GM23248 (cell line): ENCODE results near the gene SAPCD2.

Source experiments
- EZH2 ChIP-seq: fragments of 200-600 bp; sonication (generic); IDR thresholded peaks from 2 replicates; pipeline ENCODE4 v1.6.1; 2018; ENCODE audit warnings: antibody characterized with exemption, mild to moderate bottlenecking; ENCODE audit not compliant: insufficient read depth, poor library complexity, severe bottlenecking
- EZH2phosphoT487 ChIP-seq: fragments of 200-600 bp; sonication (generic); IDR thresholded peaks from 2 replicates; pipeline ENCODE4 v1.6.1; 2018; ENCODE audit warnings: antibody characterized with exemption, moderate library complexity, mild to moderate bottlenecking, low read depth; ENCODE audit not compliant: insufficient read depth

DNA sequence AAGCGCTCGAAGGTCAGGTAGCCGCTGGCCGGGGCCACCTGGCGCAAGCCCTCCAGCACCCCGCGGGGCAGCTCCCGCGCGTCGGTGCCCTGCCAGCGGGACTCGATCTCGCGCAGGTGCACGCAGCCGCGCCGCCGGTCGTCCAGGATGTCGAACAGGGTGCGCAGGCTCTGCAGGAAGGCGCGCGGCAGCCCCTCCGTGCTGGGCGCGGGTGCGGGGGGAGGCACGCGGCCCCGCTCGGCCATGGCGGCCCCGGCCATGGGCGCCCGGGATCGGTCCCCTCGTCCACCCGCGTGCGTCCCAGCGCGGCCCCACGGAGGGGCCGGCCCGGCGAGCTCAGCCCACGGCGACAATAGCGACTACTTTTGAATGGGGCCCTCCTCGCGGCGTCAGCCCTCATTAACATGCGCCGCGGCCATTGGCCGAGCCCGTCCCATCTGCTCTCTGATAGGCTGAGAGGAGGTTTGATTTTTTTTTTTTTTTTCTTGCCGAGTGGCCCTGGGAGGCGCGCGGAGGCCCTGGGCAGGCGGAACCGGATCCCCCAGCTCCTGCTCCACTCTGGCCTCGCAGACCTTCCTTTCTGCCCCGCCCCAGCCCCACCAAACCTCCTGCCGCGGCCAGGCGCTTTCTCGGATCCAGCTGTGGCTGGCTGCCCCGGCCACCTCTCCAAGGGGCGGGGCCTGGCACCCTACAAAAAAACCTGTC lies at the start of gene SAPCD2:
- TF ChIP-seq EZH2phosphoT487 (no peak), EZH2 (no peak)
